SU-DHL-6 (cell line): ENCODE results near the gene ANHX.

Experiments
- H2AFZ ChIP-seq: fragments of 200-600 bp; sonication (generic); 2 replicates; pipeline ENCODE4 v1.6.1; 2014; ENCODE audit warnings: low read depth, mild to moderate bottlenecking, moderate library complexity, mixed read lengths, antibody characterized with exemption, low read length; ENCODE audit not compliant: severe bottlenecking
- H3F3A ChIP-seq: fragments of 200-600 bp; shearing (Covaris generic); 2 replicates; pipeline ENCODE4 v1.6.0; 2016; ENCODE audit warnings: antibody characterized with exemption, mild to moderate bottlenecking; ENCODE audit not compliant: insufficient read depth
- H3K27ac ChIP-seq: fragments of 200-600 bp; sonication (generic); 2 replicates; pipeline ENCODE4 v1.5.1; 2016; ENCODE audit warnings: low read depth, mild to moderate bottlenecking, low read length, moderate library complexity, mixed read lengths
- H3K27me3 ChIP-seq: fragments of 200-600 bp; sonication (generic), shearing (Covaris generic); 2 replicates; pipeline ENCODE4 v1.6.0; 2014; ENCODE audit warnings: mild to moderate bottlenecking, low read length
- H3K36me3 ChIP-seq: fragments of 200-600 bp; sonication (generic); 2 replicates; pipeline ENCODE4 v1.6.1; 2014; ENCODE audit warnings: mild to moderate bottlenecking, low read length, mixed read lengths
- H3K4me2 ChIP-seq: fragments of 300-600, 200-600 bp; shearing (Covaris generic), sonication (generic); 2 replicates; pipeline ENCODE4 v1.6.0; 2014; ENCODE audit warnings: low read length, low read depth, mild to moderate bottlenecking; ENCODE audit not compliant: poor library complexity, severe bottlenecking
- H3K4me3 ChIP-seq: fragments of 200-600 bp; sonication (generic); 2 replicates; pipeline ENCODE4 v1.5.1; 2014; ENCODE audit warnings: antibody characterized with exemption, low read length, mild to moderate bottlenecking, mixed read lengths; ENCODE audit not compliant: insufficient read depth, poor library complexity, severe bottlenecking
- H3K79me2 ChIP-seq: fragments of 200-600 bp; sonication (generic); 2 replicates; pipeline ENCODE4 v1.6.1; 2014; ENCODE audit warnings: mild to moderate bottlenecking, low read length, moderate library complexity; ENCODE audit not compliant: insufficient read depth
- H3K9ac ChIP-seq: fragments of 200-600 bp; sonication (generic); 2 replicates; pipeline ENCODE4 v1.7.0; 2014; ENCODE audit warnings: mild to moderate bottlenecking, low read length
- H3K9me2 ChIP-seq: fragments of 200-600 bp; sonication (generic); replicated peaks from 2 replicates; pipeline ENCODE4 v1.6.1; 2014; ENCODE audit warnings: low read length; ENCODE audit not compliant: insufficient read depth
- H3K9me3 ChIP-seq: fragments of 200-600 bp; sonication (generic); 2 replicates; pipeline ENCODE4 v1.6.1; 2014; ENCODE audit warnings: low read length, mixed read lengths; ENCODE audit not compliant: insufficient read depth
- H4K20me1 ChIP-seq: fragments of 200-600 bp; sonication (generic); 2 replicates; pipeline ENCODE4 v1.6.1; 2014; ENCODE audit warnings: low read depth, mild to moderate bottlenecking, antibody characterized with exemption, low read length, moderate library complexity, mixed read lengths
- EZH2phosphoT487 ChIP-seq: fragments of 200-600 bp; sonication (generic), shearing (Covaris generic); conservative IDR thresholded peaks from 2 replicates; pipeline ENCODE4 v1.6.1; 2018; ENCODE audit warnings: mild to moderate bottlenecking, antibody characterized with exemption, low read length, moderate library complexity, mixed read lengths
- TF ChIP-seq, protein P1 (sequence below): fragments of 200-600 bp; sonication (generic); IDR thresholded peaks from one replicate; pipeline ENCODE4 v1.5.1; 2017; ENCODE audit warnings: antibody characterized with exemption, mild to moderate bottlenecking, low read length, moderate library complexity; ENCODE audit not compliant: insufficient read depth, poor library complexity, severe bottlenecking

Gene ANHX

DNA sequence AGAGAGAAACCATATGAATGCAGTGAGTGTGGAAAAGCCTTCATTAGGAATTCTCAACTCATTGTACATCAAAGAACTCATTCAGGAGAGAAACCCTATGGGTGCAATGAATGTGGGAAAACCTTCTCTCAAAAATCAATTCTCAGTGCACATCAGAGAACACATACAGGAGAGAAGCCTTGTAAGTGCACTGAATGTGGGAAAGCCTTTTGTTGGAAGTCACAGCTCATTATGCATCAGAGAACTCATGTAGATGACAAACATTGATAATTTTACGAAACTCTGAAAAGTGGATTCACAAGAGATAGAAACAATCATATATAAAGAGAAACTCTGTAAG, 31.4 kb downstream of the ANHX start:
- TF ChIP-seq, protein P1, sequence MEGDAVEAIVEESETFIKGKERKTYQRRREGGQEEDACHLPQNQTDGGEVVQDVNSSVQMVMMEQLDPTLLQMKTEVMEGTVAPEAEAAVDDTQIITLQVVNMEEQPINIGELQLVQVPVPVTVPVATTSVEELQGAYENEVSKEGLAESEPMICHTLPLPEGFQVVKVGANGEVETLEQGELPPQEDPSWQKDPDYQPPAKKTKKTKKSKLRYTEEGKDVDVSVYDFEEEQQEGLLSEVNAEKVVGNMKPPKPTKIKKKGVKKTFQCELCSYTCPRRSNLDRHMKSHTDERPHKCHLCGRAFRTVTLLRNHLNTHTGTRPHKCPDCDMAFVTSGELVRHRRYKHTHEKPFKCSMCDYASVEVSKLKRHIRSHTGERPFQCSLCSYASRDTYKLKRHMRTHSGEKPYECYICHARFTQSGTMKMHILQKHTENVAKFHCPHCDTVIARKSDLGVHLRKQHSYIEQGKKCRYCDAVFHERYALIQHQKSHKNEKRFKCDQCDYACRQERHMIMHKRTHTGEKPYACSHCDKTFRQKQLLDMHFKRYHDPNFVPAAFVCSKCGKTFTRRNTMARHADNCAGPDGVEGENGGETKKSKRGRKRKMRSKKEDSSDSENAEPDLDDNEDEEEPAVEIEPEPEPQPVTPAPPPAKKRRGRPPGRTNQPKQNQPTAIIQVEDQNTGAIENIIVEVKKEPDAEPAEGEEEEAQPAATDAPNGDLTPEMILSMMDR, result no peak
- peaks cover 25% of the 10 kb centered on the region for H3K36me3 ChIP-seq
- peaks cover 80% of the 10 kb centered on the region for H3K9me3 ChIP-seq

DNA sequence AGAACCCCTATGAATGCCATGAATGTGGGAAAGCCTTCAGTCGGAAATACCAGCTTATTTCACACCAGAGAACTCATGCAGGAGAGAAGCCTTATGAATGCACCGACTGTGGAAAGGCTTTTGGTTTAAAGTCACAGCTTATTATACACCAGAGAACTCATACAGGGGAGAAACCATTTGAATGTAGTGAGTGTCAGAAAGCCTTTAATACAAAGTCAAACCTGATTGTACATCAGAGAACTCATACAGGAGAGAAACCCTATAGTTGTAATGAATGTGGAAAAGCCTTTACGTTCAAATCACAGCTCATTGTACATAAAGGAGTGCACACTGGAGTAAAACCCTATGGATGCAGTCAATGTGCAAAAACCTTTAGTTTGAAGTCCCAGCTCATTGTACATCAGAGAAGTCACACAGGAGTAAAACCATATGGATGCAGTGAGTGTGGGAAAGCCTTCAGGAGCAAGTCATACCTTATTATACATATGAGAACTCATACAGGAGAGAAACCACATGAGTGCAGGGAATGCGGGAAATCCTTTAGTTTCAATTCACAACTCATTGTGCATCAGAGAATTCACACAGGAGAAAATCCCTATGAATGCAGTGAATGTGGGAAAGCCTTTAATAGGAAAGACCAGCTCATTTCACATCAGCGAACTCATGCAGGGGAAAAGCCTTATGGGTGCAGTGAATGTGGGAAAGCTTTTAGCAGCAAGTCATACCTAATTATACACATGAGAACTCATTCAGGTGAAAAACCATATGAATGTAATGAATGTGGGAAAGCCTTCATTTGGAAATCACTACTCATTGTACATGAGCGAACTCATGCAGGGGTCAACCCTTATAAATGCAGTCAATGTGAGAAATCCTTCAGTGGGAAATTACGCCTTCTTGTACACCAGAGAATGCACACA, 32.1 kb downstream of the ANHX start:
- Histone ChIP-seq H3K4me3 (peak overlapping the region; percentile 18), H3K27me3 (no peaks in the 10 kb centered on the region), H3K9ac (no peak overlapping the region), H3F3A (no peaks in the 10 kb centered on the region), H3K79me2 (no peaks in the 10 kb centered on the region), H2AFZ (no peak overlapping the region), H3K36me3 (peaks cover 25% of the 10 kb centered on the region), H3K27ac (no peak overlapping the region), H3K9me3 (peaks cover 79% of the 10 kb centered on the region), H4K20me1 (no peaks in the 10 kb centered on the region), H3K4me2 (no peak overlapping the region), H3K9me2 (no peaks in the 10 kb centered on the region)
- no peak for TF ChIP-seq EZH2phosphoT487
- TF ChIP-seq, protein P1, result no peak

More for the DNA sequence above, 31.4 kb downstream of the ANHX start:
- Histone ChIP-seq H3K27ac (no peak overlapping the region), H3K79me2 (no peaks in the 10 kb centered on the region), H3K27me3 (no peaks in the 10 kb centered on the region), H3K9ac (no peak overlapping the region), H2AFZ (no peak overlapping the region), H3F3A (no peaks in the 10 kb centered on the region), H3K9me2 (no peaks in the 10 kb centered on the region), H3K4me3 (peak overlapping the region; percentile 18), H4K20me1 (no peaks in the 10 kb centered on the region), H3K4me2 (no peak overlapping the region)

DNA sequence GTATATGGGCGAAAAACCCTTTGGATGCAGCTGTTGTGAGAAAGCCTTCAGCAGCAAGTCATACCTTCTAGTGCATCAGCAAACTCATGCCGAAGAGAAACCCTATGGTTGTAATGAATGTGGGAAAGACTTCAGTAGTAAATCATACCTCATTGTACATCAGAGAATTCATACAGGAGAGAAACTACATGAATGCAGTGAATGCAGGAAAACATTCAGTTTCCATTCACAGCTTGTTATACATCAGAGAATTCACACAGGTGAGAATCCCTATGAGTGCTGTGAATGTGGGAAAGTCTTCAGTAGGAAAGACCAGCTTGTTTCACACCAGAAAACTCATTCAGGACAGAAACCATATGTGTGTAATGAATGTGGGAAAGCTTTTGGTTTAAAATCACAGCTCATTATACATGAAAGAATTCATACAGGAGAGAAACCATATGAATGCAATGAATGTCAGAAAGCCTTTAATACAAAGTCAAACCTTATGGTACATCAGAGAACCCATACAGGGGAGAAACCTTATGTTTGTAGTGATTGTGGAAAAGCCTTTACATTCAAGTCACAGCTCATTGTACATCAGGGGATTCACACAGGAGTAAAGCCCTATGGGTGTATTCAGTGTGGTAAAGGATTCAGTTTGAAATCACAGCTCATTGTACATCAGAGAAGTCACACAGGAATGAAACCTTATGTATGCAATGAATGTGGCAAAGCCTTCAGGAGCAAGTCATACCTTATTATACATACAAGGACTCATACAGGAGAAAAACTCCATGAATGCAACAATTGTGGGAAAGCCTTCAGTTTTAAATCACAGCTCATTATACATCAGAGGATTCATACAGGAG, 33.0 kb downstream of the ANHX start:
- peaks cover 25% of the 10 kb centered on the region for H3K36me3 ChIP-seq
- H3K4me2 ChIP-seq, result no peak overlapping the region
- H3K9me3 ChIP-seq, result peaks cover 70% of the 10 kb centered on the region
- no peaks in the 10 kb centered on the region for H3F3A ChIP-seq
- no peak overlapping the region for H2AFZ ChIP-seq
- no peak overlapping the region for H3K9ac ChIP-seq
- TF ChIP-seq, protein P1, result no peak
- no peak for TF ChIP-seq EZH2phosphoT487
- no peaks in the 10 kb centered on the region for H3K27me3 ChIP-seq
- no peaks in the 10 kb centered on the region for H3K79me2 ChIP-seq
- no peaks in the 10 kb centered on the region for H4K20me1 ChIP-seq
- H3K4me3 ChIP-seq, result no peak overlapping the region
- no peaks in the 10 kb centered on the region for H3K9me2 ChIP-seq
- H3K27ac ChIP-seq, result no peak overlapping the region
